Measurements from ENCODE around the gene SLC39A3. TPM values are rescaled to one million over a fixed set of nuclear protein-coding genes. Genes with fewer than 3 reads are reported as not detected.

SLC39A3 gene
- total RNA-seq, 1 experiment from 2014 or later, result 32.4 TPM

GRCh38 chr19:2732157-2732725, 7.6 kb downstream of the SLC39A3 start:
- H2AFZ ChIP-seq (ENCODE audit: low read length), result no peak overlapping the region
- H2AK5ac ChIP-seq (ENCODE audit: insufficient read length, low read length), result no peak overlapping the region
- H4K8ac ChIP-seq (replicated peaks; ENCODE audit: insufficient read length, low read depth, low read length), result no peak overlapping the region
- H3K27me3 Mint-ChIP-seq (ENCODE audit: low read depth), result peaks cover 11% of the 10 kb centered on the region
- no peak overlapping the region for H3T11ph ChIP-seq (ENCODE audit: low read length)
- peaks cover 0 to 6% of the 10 kb centered on the region in 2 experiments; a peak in 1 of 4 replicates for H3K4me1 Mint-ChIP-seq
- no peak overlapping the region for H4K5ac ChIP-seq (ENCODE audit: insufficient read length, low read depth, low read length)
- no peaks in the 10 kb centered on the region for H3K79me2 ChIP-seq (ENCODE audit: insufficient read depth, low read length)
- peaks cover 26 to 41% (median 37%) of the 10 kb centered on the region in 3 experiments for H3K36me3 Mint-ChIP-seq (ENCODE audit: insufficient read depth in 1 of 3, low read depth in 3 of 3)
- no peak overlapping the region for H2BK5ac ChIP-seq (ENCODE audit: insufficient read length, low read length)
- DNase-seq, result no peak
- no peak overlapping the region for H2BK120ac ChIP-seq (ENCODE audit: low read depth, low read length, poor library complexity, severe bottlenecking)
- H3K9me3 Mint-ChIP-seq, result no peaks in the 10 kb centered on the region; a peak in 1 of 5 replicates
- no peak overlapping the region for H2BK15ac ChIP-seq (ENCODE audit: low read depth, low read length)
- H4K91ac ChIP-seq (ENCODE audit: insufficient read length, low read depth, low read length), result no peak overlapping the region
- H3K9ac ChIP-seq (ENCODE audit: extremely low read depth, insufficient read length, low read length), result no peak overlapping the region
- no peak overlapping the region for H3K27ac Mint-ChIP-seq
- H3K56ac ChIP-seq (ENCODE audit: insufficient read length, low read depth, low read length), result no peak overlapping the region
- no peak overlapping the region for H3K14ac ChIP-seq (ENCODE audit: insufficient read depth, low read length)
- no peak overlapping the region for H3K4me2 ChIP-seq (ENCODE audit: insufficient read depth, insufficient read length, low read length)
- WGBS (ENCODE audit: extremely low coverage, insufficient read length, low lambda C conversion rate), result no CpG with 5 or more reads among the region's 33 CpGs
- peaks cover 2% of the 10 kb centered on the region for H4K20me1 ChIP-seq (ENCODE audit: control insufficient read depth, insufficient read depth, insufficient read length)
- no peak overlapping the region for H3K27ac ChIP-seq (ENCODE audit: insufficient read length, low read depth, low read length)
- TF ChIP-seq CTCF (conservative IDR thresholded peaks at IDR 0.05), result no peak
- no peaks in the 10 kb centered on the region for H3K9me3 ChIP-seq (ENCODE audit: control insufficient read depth, low read depth, low read length)
- no peak overlapping the region for H3K4me3 Mint-ChIP-seq
- H2BK20ac ChIP-seq (ENCODE audit: low read depth, low read length, poor library complexity, severe bottlenecking), result no peak overlapping the region
- H2BK12ac ChIP-seq (ENCODE audit: insufficient read length, low read depth, low read length), result no peak overlapping the region
- H3K23ac ChIP-seq (ENCODE audit: insufficient read length, low read depth, low read length), result no peak overlapping the region
- H3K23me2 ChIP-seq (ENCODE audit: insufficient read length, low read depth, low read length, poor library complexity, severe bottlenecking), result no peaks in the 10 kb centered on the region
- no peak overlapping the region for H3K18ac ChIP-seq (ENCODE audit: insufficient read length, low read depth, low read length)
- no peaks in the 10 kb centered on the region for H3K4me1 ChIP-seq (ENCODE audit: insufficient read depth, low read length)
- no peak overlapping the region for H3K4ac ChIP-seq (ENCODE audit: low read depth, low read length)
- no peaks in the 10 kb centered on the region for H3K27me3 ChIP-seq (ENCODE audit: insufficient read depth, low read length)
- H3K79me1 ChIP-seq (ENCODE audit: insufficient read depth, low read depth, low read length, poor library complexity, severe bottlenecking), result no peaks in the 10 kb centered on the region
